Mesothelial cell of epicardium (in vitro differentiated cells): ENCODE results near the gene AGRN. TPM values are rescaled to one million over a fixed set of nuclear protein-coding genes. Genes with fewer than 3 reads are reported as not detected.

Experiments used
- DNase-seq, 2 experiments: peaks; one replicate each; pipeline ENCODE4 v3.0.0; 2021; ENCODE audit warnings: low spot score in 2 of 2; ENCODE audit not compliant: unreplicated experiment in 2 of 2
- H3K27ac Mint-ChIP-seq: 2 replicates; pipeline ENCODE4 v1.8.0; 2021; ENCODE audit warnings: mixed read lengths
- H3K27me3 Mint-ChIP-seq: 2 replicates; pipeline ENCODE4 v1.8.0; 2021; ENCODE audit warnings: low read depth, mixed read lengths
- H3K36me3 Mint-ChIP-seq: 2 replicates; pipeline ENCODE4 v1.8.0; 2021; ENCODE audit warnings: mixed read lengths
- H3K4me1 Mint-ChIP-seq: 2 replicates; pipeline ENCODE4 v1.8.0; 2021; ENCODE audit warnings: mixed read lengths
- H3K4me3 Mint-ChIP-seq: 2 replicates; pipeline ENCODE4 v1.8.0; 2021; ENCODE audit warnings: mild to moderate bottlenecking, moderate library complexity, mixed read lengths
- H3K9me3 Mint-ChIP-seq: 2 replicates; pipeline ENCODE4 v1.8.0; 2021; ENCODE audit warnings: mixed read lengths
- total RNA-seq: library from RNA; stranded (reverse); gene quantifications from 3 replicates; pipeline ENCODE4 v1.2.1, GENCODE V29; 2021
- TF ChIP-seq, protein P1 (sequence below): fragments of 200-600 bp; sonication (generic); IDR thresholded peaks from one replicate; pipeline ENCODE4 v1.5.0; 2021; ENCODE audit warnings: antibody characterized with exemption; ENCODE audit not compliant: unreplicated experiment

Gene AGRN
- total RNA-seq, 1 donor from 2014 or later, result 514 TPM

DNA sequence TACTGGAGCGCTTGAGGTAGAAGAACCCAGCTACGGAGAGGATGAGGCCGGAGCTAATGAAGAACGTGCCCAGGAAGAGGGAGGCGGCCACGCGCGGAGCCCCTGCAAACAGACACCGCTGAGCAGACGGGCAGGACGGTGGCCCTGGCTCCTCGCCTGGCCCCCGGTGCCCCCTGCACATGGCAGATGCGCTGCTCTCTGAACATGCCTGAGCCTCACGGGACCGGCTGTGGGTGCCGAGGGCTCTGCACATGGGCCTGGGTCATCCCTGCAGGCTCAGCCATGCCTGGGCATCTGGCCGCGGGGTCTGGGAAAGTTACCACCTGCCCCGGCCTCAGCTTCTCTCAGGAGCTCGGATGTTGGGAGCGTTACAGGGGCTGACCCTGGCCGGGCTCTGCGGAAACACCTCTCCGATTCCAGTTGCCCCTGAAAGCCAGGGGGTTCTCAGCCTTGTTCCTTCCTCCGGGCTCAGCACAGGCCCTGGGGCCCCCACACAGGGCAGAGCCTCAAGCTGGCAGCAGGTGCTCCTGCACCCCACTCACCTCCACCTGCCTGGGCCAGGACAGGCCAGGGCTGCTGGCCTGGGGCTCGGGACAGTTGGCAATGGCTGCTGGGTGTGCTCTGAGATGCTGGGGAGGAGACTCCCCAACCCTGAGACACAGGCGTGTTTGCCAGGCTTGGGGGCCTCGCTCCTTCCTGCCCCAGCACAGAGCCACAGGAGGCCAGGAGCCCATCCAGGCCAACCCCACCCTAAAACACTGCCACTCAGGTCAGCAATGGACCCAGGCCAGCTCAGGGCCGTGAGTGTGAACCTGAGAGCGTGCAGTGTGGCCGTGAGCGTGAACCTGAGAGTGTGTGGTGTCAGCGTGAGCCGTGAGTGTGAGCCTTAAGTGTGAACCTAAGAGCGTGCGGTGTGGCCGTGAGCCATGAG, 66.3 kb downstream of the AGRN start:
- peak in 1 of 2 experiments; percentile 17 for DNase-seq
- no peaks in the 10 kb centered on the region for H3K27me3 Mint-ChIP-seq
- H3K9me3 Mint-ChIP-seq, result no peaks in the 10 kb centered on the region
- H3K4me3 Mint-ChIP-seq, result no peak overlapping the region
- TF ChIP-seq, protein P1, sequence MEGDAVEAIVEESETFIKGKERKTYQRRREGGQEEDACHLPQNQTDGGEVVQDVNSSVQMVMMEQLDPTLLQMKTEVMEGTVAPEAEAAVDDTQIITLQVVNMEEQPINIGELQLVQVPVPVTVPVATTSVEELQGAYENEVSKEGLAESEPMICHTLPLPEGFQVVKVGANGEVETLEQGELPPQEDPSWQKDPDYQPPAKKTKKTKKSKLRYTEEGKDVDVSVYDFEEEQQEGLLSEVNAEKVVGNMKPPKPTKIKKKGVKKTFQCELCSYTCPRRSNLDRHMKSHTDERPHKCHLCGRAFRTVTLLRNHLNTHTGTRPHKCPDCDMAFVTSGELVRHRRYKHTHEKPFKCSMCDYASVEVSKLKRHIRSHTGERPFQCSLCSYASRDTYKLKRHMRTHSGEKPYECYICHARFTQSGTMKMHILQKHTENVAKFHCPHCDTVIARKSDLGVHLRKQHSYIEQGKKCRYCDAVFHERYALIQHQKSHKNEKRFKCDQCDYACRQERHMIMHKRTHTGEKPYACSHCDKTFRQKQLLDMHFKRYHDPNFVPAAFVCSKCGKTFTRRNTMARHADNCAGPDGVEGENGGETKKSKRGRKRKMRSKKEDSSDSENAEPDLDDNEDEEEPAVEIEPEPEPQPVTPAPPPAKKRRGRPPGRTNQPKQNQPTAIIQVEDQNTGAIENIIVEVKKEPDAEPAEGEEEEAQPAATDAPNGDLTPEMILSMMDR, result no peak
- H3K36me3 Mint-ChIP-seq, result peaks cover 5% of the 10 kb centered on the region
- no peak overlapping the region for H3K27ac Mint-ChIP-seq
- no peaks in the 10 kb centered on the region for H3K4me1 Mint-ChIP-seq

DNA sequence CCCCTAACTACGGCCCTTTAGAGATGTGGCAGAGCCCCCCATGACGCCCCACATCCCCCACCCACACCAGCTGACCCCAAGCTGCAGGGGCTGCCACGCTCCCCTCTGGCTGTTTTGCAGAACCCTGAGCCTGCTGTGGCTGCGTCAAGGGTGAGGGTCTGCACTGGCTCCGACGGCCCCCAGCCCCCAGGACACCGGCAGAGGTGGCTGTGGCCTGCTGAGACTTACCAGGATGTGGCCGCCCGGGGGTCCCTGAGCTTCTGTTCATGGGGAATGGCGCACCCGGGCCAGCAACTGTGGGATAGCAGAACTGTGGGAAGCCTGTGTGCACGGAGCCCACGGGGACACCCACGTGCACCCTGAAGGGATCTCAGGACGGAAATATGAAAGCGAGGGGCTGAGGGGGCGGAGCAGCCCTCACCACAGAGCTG, 67.0 kb downstream of the AGRN start:
- no peaks in the 10 kb centered on the region for H3K27me3 Mint-ChIP-seq
- TF ChIP-seq, protein P1, result no peak
- DNase-seq, result no peak

DNA sequence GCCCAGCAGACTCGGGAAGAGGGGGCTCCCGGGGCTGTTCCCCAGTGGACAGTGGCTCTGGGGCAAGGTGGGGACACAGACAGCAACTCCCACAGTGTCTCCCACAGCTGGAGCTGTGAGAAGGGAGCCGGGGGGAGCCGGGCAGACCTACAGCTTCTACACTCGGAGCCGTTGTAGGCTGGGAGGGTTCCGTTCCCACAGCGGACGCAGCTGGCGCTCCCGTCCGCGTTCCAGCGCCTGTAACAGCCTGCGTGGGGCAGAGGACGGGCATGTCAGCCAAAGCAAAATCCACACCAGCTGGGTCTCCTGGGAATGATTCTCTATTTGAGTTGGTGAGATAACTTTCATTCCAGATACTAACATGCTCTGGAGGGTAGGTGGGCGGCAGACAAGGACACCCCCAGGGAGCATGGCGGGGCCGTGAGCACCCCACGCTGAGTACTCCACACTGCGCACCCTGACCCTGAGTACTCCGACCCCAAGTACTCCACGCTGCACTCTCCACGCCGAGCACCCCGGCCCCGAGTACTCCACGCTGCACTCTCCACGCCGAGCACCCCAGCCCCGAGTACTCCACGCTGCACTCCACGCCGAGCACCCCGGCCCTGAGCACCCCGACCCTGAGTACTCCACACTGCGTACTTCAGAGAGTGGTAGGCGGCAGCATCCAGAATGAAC, 67.6 kb downstream of the AGRN start:
- no peaks in the 10 kb centered on the region for H3K27me3 Mint-ChIP-seq
- DNase-seq, result peak in 1 of 2 experiments; percentile 17
- TF ChIP-seq, protein P1, result no peak
- H3K9me3 Mint-ChIP-seq, result no peaks in the 10 kb centered on the region
- H3K27ac Mint-ChIP-seq, result no peak overlapping the region
- peaks cover 5% of the 10 kb centered on the region for H3K36me3 Mint-ChIP-seq
- no peak overlapping the region for H3K4me3 Mint-ChIP-seq
- no peaks in the 10 kb centered on the region for H3K4me1 Mint-ChIP-seq

More for the DNA sequence above, 67.0 kb downstream of the AGRN start:
- Mint-ChIP-seq H3K27ac (no peak overlapping the region), H3K4me1 (no peaks in the 10 kb centered on the region), H3K9me3 (no peaks in the 10 kb centered on the region), H3K36me3 (peaks cover 5% of the 10 kb centered on the region), H3K4me3 (no peak overlapping the region)

DNA sequence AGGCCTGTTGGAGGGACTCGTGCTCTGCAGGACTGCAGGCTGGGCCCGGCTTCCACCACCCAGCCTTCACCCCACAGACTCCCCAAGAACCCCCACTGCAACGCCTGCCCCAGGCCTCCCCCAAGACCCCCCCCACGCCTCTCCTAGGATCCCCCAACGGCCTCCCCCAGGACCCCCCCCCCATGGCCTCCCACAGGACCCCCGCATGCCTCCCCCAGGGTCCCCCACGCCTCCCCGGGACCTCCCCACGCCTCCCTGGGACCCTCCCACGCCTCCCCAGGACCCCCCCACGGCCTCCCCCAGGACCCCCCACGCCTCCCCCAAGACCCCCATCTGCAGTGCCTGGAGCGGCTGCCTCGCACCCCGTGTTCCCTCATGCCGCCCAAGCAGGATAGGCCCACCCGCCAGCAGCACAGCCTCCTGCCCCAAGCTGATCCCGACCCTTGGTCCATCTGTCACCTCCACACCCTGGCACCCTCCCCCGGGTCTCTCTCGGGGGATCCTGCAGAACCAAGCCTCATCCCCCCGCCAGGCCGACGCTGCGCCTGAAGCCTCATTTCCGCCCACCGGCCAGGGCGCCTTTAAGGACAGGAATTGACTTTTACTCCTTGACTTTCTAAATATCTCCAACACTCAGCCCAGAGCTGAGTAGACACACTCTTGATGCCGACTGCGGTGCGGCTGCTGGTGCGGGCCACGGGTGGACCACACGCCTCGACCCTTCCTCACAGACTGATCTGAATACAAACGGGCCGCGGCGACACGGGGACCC, 68.3 kb downstream of the AGRN start:
- Mint-ChIP-seq H3K4me3 (no peak overlapping the region), H3K9me3 (no peaks in the 10 kb centered on the region), H3K36me3 (peaks cover 6% of the 10 kb centered on the region), H3K27ac (no peak overlapping the region), H3K4me1 (no peaks in the 10 kb centered on the region), H3K27me3 (no peaks in the 10 kb centered on the region)
- TF ChIP-seq, protein P1, result no peak
- DNase-seq, result peak in 1 of 2 experiments; percentile 33
